H1 (cell line): Measurements from ENCODE around the gene LINC01488. TPM values are rescaled to one million over a fixed set of nuclear protein-coding genes. Genes with fewer than 3 reads are reported as not detected.

Experiments used
- CTCF ChIP-seq, 3 experiments: IDR thresholded peaks; 1 replicate in 2 of 3; 2 replicates in 1 of 3; pipeline versions ENCODE4 v1.5.1 to v1.6.1; 2011; ENCODE audit warnings: low read length in 3 of 3, mild to moderate bottlenecking in 3 of 3, inconsistent platforms in 2 of 3, low read depth in 1 of 3, moderate library complexity in 1 of 3; ENCODE audit not compliant: insufficient read depth in 1 of 3; ENCODE audit errors: control extremely low read depth in 1 of 3
- FOSL1 ChIP-seq: IDR thresholded peaks from 2 replicates; pipeline ENCODE4 v1.6.1; 2011; ENCODE audit warnings: mild to moderate bottlenecking, low read depth, low read length, moderate library complexity; ENCODE audit not compliant: insufficient read depth
- MAX ChIP-seq: IDR thresholded peaks from 2 replicates; pipeline ENCODE4 v1.6.1; 2012; ENCODE audit warnings: inconsistent platforms
- RAD21 ChIP-seq, 2 experiments: IDR thresholded peaks in 1 of 2; conservative IDR thresholded peaks in 1 of 2; 2 replicates each; pipeline ENCODE4 v1.6.1; 2011; ENCODE audit warnings: low read depth in 2 of 2, low read length in 2 of 2, improper control_type of control experiment in 1 of 2, inconsistent platforms in 1 of 2, mild to moderate bottlenecking in 1 of 2, moderate library complexity in 1 of 2
- SUZ12 ChIP-seq: fragments of 200-600 bp; sonication (generic); IDR thresholded peaks from 2 replicates; pipeline ENCODE4 v1.6.1; 2012; ENCODE audit warnings: mild to moderate bottlenecking, inconsistent platforms, low read length, moderate library complexity, mixed read lengths
- polyA plus RNA-seq, 7 experiments: library from polyadenylated mRNA; depleted of rRNA in 3 of 7; stranded (reverse) in 5 of 7; unstranded in 2 of 7; fragments of >200 nt in 5 of 7; fragments of 200-250 nt in 2 of 7; gene quantifications; 1 replicate in 5 of 7; 2 replicates in 1 of 7; 4 replicates in 1 of 7; pipeline versions ENCODE4 v1.2.1 to v1.2.3, GENCODE V29; 2011 to 2013; ENCODE audit warnings: missing spikeins in 2 of 7, mixed read lengths in 2 of 7
- total RNA-seq: library from RNA; stranded (reverse); fragmentation: NEBNext Ultra II Directional; extraction: Animal tissue kit (Norgen Biotek cat#: 25700); gene quantifications from 2 replicates; pipeline ENCODE4 v1.2.1, GENCODE V29; 2021

LINC01488 gene
- total and polyA plus RNA-seq, 2 of the 8 experiments (the other 6 are each of a cell fraction or from before 2014, with no cell fraction given) = not detected

DNA sequence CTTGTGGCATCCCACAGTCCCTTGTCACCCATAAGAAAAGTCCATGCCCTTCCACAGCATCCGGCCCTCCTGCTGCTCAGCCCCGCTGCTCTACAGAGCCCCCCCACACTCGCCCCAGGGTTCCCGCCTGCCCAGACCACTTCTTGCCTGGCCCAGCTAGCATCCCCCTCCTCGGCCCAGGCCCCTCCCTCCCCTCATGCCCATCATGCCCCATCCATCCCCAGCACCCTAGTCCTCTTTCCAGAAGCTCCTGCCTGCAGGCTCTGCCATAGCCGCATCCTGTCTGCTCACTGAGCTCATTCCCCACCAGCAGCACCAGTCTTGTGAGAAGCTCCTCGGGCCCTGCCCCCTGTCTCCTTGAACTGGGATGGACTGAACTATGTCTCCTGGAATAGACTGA, 54.4 kb downstream of the LINC01488 start (continued):
- TF ChIP-seq CTCF (IDR thresholded peaks at IDR 0.05; ENCODE audit: control extremely low read depth in 1 of 3, insufficient read depth in 1 of 3, low read depth in 1 of 3, low read length in 3 of 3) (no peak), SUZ12 (no peak), FOSL1 (no peak), RAD21 (IDR thresholded peaks at IDR 0.05 in 1 of 2, conservative IDR thresholded peaks at IDR 0.05 in 1 of 2; ENCODE audit: low read depth in 2 of 2, low read length in 2 of 2) (no peak), MAX (no peak)
